Activated naive CD4-positive, alpha-beta T cell treated with anti-CD3 and anti-CD28 coated beads, Interleukin-2, amount 50 U/mL, for 72 hours (primary cell): ENCODE data around the gene B4GAT1. TPM values are rescaled to one million over a fixed set of nuclear protein-coding genes. Genes with fewer than 3 reads are reported as not detected.

Experiments used
- ATAC-seq, 2 donors: fragments of 150-1000 bp; cut with Tn5 transposase; 2 replicates each; pipeline ENCODE4 v1.10.0; 2021; ENCODE audit warnings: mild to moderate bottlenecking in 2 of 2, moderate library complexity in 2 of 2
- DNase-seq, 2 donors: peaks; one replicate each; pipeline ENCODE4 v3.0.0; 2021 to 2022; ENCODE audit warnings: low spot score in 2 of 2
- H3K27ac Mint-ChIP-seq, 2 donors: one replicate each; pipeline ENCODE4 v1.8.0; 2022; ENCODE audit warnings: mild to moderate bottlenecking in 2 of 2, mixed read lengths in 2 of 2
- H3K36me3 Mint-ChIP-seq, 2 donors: one replicate each; pipeline ENCODE4 v1.8.0; 2022; ENCODE audit warnings: mixed read lengths in 2 of 2
- H3K9me3 Mint-ChIP-seq, 2 donors: one replicate each; pipeline ENCODE4 v1.8.0; 2022; ENCODE audit warnings: mixed read lengths in 2 of 2
- total RNA-seq, 2 donors: library from RNA; stranded (reverse); gene quantifications; one replicate each; pipeline ENCODE4 v1.2.3, GENCODE V29; 2022

B4GAT1 gene
- total RNA-seq, 2 donors from 2014 or later: 6.5 to 8.9 TPM

DNA sequence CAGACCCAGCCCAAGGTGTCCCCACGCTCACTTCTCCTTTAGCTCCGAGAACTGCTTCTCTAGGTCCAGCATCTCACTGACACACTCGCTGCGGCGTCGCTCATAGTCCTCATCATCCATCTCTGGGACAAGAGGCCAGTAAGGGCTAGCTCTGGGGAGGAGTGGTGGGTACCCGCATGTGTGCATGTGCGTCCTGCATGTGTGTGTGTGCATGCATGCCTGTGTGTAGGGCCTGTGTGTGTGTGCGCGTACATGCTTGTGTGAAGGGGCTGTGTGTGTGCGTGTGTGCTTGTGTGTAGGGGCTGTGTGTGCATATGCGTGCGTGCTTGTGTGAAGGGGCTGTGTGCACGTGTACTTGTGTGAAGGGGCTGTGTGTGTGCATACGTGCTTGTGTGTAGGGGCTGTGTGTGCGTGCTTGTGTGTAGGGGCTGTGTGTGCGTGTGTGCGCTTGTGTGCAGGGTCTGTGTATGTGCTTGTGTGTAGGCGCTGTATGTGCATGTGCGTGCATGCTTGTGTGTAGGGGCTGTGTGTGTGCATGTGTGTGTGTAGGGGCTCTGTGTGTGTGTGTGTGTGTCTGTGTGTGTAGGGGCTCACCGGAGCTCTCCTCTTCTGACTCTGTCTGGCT, 5.8 kb downstream of the B4GAT1 start:
- no peak for ATAC-seq
- no peak for DNase-seq
- H3K36me3 Mint-ChIP-seq: peaks cover 8 to 9% of the 10 kb centered on the region in 2 donors
- no peaks in the 10 kb centered on the region for H3K9me3 Mint-ChIP-seq
- H3K27ac Mint-ChIP-seq: peak overlapping the region in 1 of 2 donors; percentile 16

- H3K27ac Mint-ChIP-seq: peak overlapping the region in 1 of 2 donors; percentile 22
- no peaks in the 10 kb centered on the region for H3K9me3 Mint-ChIP-seq
- peaks cover 8 to 9% of the 10 kb centered on the region in 2 donors for H3K36me3 Mint-ChIP-seq
- ATAC-seq (no peak), DNase-seq (no peak)
These were observed 6.6 kb downstream of the B4GAT1 start for GRCh38 chr11:66340596-66341501.

DNA sequence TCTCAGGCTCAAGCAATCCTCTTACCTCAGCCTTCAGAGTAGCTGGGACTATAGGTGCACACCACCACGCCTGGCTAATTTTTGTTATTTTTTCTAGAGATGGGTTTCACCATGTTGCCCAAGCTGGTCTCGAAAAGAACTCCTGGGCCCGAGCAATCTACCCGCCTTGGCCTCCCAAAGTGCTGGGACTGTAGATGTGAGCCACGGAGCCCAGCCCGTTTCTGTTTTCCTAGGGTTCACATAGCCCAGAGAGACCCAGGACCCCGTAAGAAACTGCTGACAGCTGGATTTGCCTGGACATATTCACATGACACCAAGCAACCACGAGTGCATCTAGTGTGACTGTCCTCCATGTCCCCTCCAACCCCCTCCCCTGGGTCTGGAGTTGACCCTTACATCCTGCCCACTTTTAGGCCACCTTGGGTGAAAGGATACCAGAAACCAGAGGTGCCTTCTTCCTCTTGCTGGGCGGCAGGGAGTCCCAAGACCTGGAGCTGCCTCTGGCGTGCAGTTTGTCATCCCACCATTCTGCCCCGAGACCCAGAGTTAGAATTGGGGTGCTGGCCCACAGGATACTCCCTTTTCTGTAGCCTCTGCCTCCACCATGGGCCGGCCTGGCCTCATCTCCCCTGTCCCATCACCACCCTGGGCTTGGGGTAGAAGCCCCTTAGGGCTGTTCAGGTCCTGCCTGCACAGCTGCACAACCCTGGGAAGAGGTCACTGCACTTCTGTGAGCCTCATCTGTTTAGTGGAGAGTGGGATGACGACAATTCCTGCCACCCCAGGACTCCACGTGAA, 7.5 kb downstream of the B4GAT1 start:
- ATAC-seq (no peak), DNase-seq (no peak)
- no peak overlapping the region for H3K27ac Mint-ChIP-seq
- no peaks in the 10 kb centered on the region for H3K9me3 Mint-ChIP-seq
- H3K36me3 Mint-ChIP-seq: peaks cover 6 to 7% of the 10 kb centered on the region in 2 donors

GRCh38 chr11:66339162-66339675, 8.2 kb downstream of the B4GAT1 start:
- Mint-ChIP-seq H3K9me3 (no peaks in the 10 kb centered on the region), H3K27ac (peak overlapping the region; percentile 48 to 66), H3K36me3 (peaks cover 0 to under 1% of the 10 kb centered on the region in 2 donors)
- DNase-seq (no peak), ATAC-seq (no peak)

DNA sequence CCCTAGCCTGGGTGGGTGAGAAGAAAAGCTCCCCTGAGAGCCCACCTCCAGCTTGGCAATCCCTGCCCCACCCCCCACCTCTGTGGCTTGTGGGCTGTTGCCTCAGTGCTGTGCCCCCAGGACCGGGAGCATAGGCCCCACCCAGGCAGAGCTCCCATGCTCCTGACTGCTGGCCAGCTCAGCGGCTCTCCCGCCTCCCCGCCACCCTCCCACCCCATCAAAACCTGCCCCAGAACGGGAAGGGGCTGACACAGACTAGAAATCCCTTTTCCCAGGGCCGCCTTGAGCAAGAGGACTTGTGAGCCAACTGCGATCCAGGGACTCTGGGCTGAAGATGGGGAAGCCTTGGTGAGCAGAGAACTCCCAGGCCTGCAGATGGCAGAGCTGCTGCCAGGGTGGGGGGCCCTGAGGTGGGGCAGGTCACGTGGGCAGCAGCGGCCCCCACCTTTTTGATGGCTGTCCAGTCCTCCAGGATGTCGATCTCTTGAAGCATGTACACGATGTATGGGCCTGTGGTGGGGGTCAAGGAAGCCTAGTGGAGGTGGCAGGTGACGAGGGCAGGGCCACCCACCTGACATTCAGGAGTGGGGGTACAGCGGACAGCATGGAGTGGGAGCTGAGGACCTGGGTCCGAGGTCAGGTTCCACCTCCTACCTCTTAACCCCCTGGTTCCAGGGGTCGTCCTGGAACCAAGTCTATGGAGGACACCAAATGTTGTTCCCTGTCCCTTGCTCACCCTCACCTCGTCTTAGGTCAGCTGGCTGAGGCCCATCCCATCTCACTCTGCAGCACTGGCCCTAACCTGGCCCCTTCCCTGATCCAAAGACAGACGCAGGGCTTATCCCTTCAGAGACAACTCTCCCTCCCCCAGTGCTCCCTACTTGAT, 8.9 kb downstream of the B4GAT1 start:
- Mint-ChIP-seq H3K27ac (peak overlapping the region; percentile 66 to 97), H3K9me3 (no peaks in the 10 kb centered on the region), H3K36me3 (no peaks in the 10 kb centered on the region)
- DNase-seq: no peak
- ATAC-seq: no peak

- ATAC-seq: no peak
- H3K9me3 Mint-ChIP-seq: no peaks in the 10 kb centered on the region
- peak overlapping the region in 1 of 2 donors; percentile 97 for H3K27ac Mint-ChIP-seq
- no peaks in the 10 kb centered on the region for H3K36me3 Mint-ChIP-seq
- no peak for DNase-seq
These were observed 10.1 kb downstream of the B4GAT1 start for GRCh38 chr11:66337103-66337899.

DNA sequence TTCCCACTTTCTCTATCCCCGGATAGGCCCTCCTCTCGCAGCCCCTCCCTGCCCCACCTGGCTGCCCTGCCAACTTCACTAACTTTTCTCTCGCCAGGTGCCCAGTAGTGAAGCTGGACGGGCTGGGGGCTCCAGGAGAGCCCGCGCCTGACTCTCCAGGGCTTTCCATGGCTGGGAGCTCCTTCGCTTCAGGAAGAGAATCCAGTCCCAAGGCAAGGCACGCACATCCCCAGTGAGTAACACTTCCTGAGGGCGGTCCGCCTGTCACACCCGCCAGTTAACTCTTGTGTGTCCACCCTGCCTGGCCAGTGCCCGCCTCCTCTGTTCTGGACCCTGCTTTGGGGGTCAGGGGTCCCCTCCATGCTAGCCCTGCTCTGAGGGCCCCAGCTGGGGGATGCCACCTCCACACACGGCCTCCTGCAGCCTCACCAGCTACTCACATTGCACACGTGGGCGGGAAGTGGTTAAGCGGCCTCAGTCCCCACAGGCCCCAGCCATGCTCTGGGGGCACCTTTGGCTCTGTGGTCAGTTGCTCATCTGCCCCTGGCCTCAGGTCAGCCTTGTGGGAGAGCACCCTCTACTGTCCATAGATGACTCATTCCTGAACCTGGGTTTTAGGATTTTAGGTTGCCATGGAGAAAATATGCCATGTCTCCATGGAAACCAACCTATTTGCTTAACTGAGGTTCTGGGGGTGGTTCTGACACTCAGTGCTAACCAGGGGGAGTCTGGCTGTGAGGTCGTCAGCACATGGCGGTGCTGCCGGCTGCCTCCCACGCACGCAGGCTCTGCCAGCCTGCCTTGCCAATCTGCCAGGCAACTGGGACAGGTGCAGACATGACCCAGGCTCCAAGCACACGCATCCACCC, 11.0 kb downstream of the B4GAT1 start, which contains the start of gene RIN1:
RIN1 (minus strand) TSS at position 201 of the 869 bp plus-strand sequence; CDS start at position 169, 32 bp downstream.
- peak; percentile 60 to 94 for DNase-seq
- peak; percentile 81 to 89 for ATAC-seq
- Mint-ChIP-seq H3K27ac (peak within 1 kb of the TSS; percentile 86 to 97), H3K36me3 (no peaks in the 10 kb centered on the region), H3K9me3 (no peaks in the 10 kb centered on the region)

- Mint-ChIP-seq H3K9me3 (no peaks in the 10 kb centered on the region), H3K27ac (peak overlapping the region in 1 of 2 donors; percentile 97), H3K36me3 (no peaks in the 10 kb centered on the region)
- DNase-seq (no peak), ATAC-seq (peak; percentile 4 to 14)
These were observed 11.7 kb downstream of the B4GAT1 start for GRCh38 chr11:66335531-66336233.

GRCh38 chr11:66334605-66335442, 12.6 kb downstream of the B4GAT1 start:
- H3K9me3 Mint-ChIP-seq: no peaks in the 10 kb centered on the region
- DNase-seq: no peak
- no peak for ATAC-seq
- no peak overlapping the region for H3K27ac Mint-ChIP-seq
- no peaks in the 10 kb centered on the region for H3K36me3 Mint-ChIP-seq

- H3K27ac Mint-ChIP-seq: no peak overlapping the region
- DNase-seq: no peak
- H3K36me3 Mint-ChIP-seq: no peaks in the 10 kb centered on the region
- no peak for ATAC-seq
- H3K9me3 Mint-ChIP-seq: no peaks in the 10 kb centered on the region
These were observed 13.4 kb downstream of the B4GAT1 start for GRCh38 chr11:66333896-66334604.

- DNase-seq: no peak
These were observed 14.1 kb downstream of the B4GAT1 start for GRCh38 chr11:66333220-66333877.

More at GRCh38 chr11:66333220-66333877, 14.1 kb downstream of the B4GAT1 start:
- Mint-ChIP-seq H3K9me3 (no peaks in the 10 kb centered on the region), H3K36me3 (no peaks in the 10 kb centered on the region), H3K27ac (no peak overlapping the region)
- no peak for ATAC-seq
